H9 (cell line): ENCODE data around the gene LRP1B. TPM values are rescaled to one million over a fixed set of nuclear protein-coding genes. Genes with fewer than 3 reads are reported as not detected.

ENCODE experiments used
- DNase-seq: peaks from one replicate; pipeline ENCODE4 v3.0.0-alpha.2; 2017
- H2AFZ ChIP-seq: one replicate; pipeline ENCODE4 v1.6.1; 2013; ENCODE audit warnings: mild to moderate bottlenecking, low read length, control low read depth, moderate library complexity
- H2AK5ac ChIP-seq: 2 replicates; pipeline ENCODE4 v1.6.1; 2013; ENCODE audit warnings: low read length, control low read depth, mixed read lengths; ENCODE audit not compliant: insufficient read length
- H2BK120ac ChIP-seq: one replicate; pipeline ENCODE4 v1.6.1; 2013; ENCODE audit warnings: low read depth, mild to moderate bottlenecking, low read length, control low read depth, inconsistent platforms; ENCODE audit not compliant: poor library complexity, severe bottlenecking
- H2BK12ac ChIP-seq: 2 replicates; pipeline ENCODE4 v1.6.1; 2013; ENCODE audit warnings: low read length, control low read depth, mixed read lengths, low read depth; ENCODE audit not compliant: insufficient read length
- H2BK15ac ChIP-seq: 2 replicates; pipeline ENCODE4 v1.6.1; 2013; ENCODE audit warnings: low read depth, low read length, control low read depth
- H2BK20ac ChIP-seq: one replicate; pipeline ENCODE4 v1.6.1; 2013; ENCODE audit warnings: low read depth, mild to moderate bottlenecking, low read length, control low read depth, inconsistent platforms; ENCODE audit not compliant: poor library complexity, severe bottlenecking
- H2BK5ac ChIP-seq: 2 replicates; pipeline ENCODE4 v1.6.1; 2013; ENCODE audit warnings: low read length, control low read depth, mixed read lengths; ENCODE audit not compliant: insufficient read length
- H3K14ac ChIP-seq: 2 replicates; pipeline ENCODE4 v1.6.1; 2013; ENCODE audit warnings: low read length, control low read depth; ENCODE audit not compliant: insufficient read depth
- H3K18ac ChIP-seq: 2 replicates; pipeline ENCODE4 v1.6.1; 2013; ENCODE audit warnings: low read depth, mild to moderate bottlenecking, mixed read lengths, low read length, control low read depth; ENCODE audit not compliant: insufficient read length
- H3K23ac ChIP-seq: 2 replicates; pipeline ENCODE4 v1.6.1; 2013; ENCODE audit warnings: low read length, control low read depth, mixed read lengths, low read depth; ENCODE audit not compliant: insufficient read length
- H3K23me2 ChIP-seq: 2 replicates; pipeline ENCODE4 v1.6.1; 2013; ENCODE audit warnings: low read depth, mild to moderate bottlenecking, mixed read lengths, low read length, control low read depth; ENCODE audit not compliant: insufficient read length, poor library complexity, severe bottlenecking
- H3K27ac ChIP-seq: 2 replicates; pipeline ENCODE4 v1.5.1; 2013; ENCODE audit warnings: low read length, control low read depth, mixed read lengths, low read depth; ENCODE audit not compliant: insufficient read length
- H3K27me3 ChIP-seq: 2 replicates; pipeline ENCODE4 v1.6.1; 2013; ENCODE audit warnings: low read length, control low read depth, inconsistent platforms; ENCODE audit not compliant: insufficient read depth
- H3K4ac ChIP-seq: 2 replicates; pipeline ENCODE4 v1.6.1; 2013; ENCODE audit warnings: low read depth, mild to moderate bottlenecking, control low read depth, inconsistent platforms, low read length, moderate library complexity
- H3K4me1 ChIP-seq: 2 replicates; pipeline ENCODE4 v1.6.1; 2013; ENCODE audit warnings: low read length, control low read depth, inconsistent platforms; ENCODE audit not compliant: insufficient read depth
- H3K4me2 ChIP-seq: 2 replicates; pipeline ENCODE4 v1.6.1; 2013; ENCODE audit warnings: low read length, control low read depth, mixed read lengths; ENCODE audit not compliant: insufficient read length, insufficient read depth
- H3K56ac ChIP-seq: 2 replicates; pipeline ENCODE4 v1.6.1; 2013; ENCODE audit warnings: low read depth, mild to moderate bottlenecking, mixed read lengths, low read length, control low read depth; ENCODE audit not compliant: insufficient read length
- H3K79me1 ChIP-seq: 2 replicates; pipeline ENCODE4 v1.6.1; 2013; ENCODE audit warnings: low read depth, mild to moderate bottlenecking, moderate library complexity, low read length, control low read depth, inconsistent platforms; ENCODE audit not compliant: insufficient read depth, poor library complexity, severe bottlenecking
- H3K79me2 ChIP-seq: 2 replicates; pipeline ENCODE4 v1.6.1; 2013; ENCODE audit warnings: low read length, control low read depth, inconsistent platforms; ENCODE audit not compliant: insufficient read depth
- H3K9ac ChIP-seq: 2 replicates; pipeline ENCODE4 v1.6.1; 2013; ENCODE audit warnings: low read length, control low read depth, mixed read lengths; ENCODE audit not compliant: insufficient read length; ENCODE audit errors: extremely low read depth
- H3K9me3 ChIP-seq: one replicate; pipeline ENCODE4 v1.6.1; 2013; ENCODE audit warnings: low read depth, low read length, inconsistent platforms; ENCODE audit not compliant: control insufficient read depth
- H3T11ph ChIP-seq: one replicate; pipeline ENCODE4 v1.6.1; 2013; ENCODE audit warnings: mild to moderate bottlenecking, low read length, control low read depth, inconsistent platforms
- H4K20me1 ChIP-seq: one replicate; pipeline ENCODE4 v1.6.1; 2013; ENCODE audit not compliant: control insufficient read depth, insufficient read length, insufficient read depth
- H4K5ac ChIP-seq: 2 replicates; pipeline ENCODE4 v1.6.1; 2013; ENCODE audit warnings: low read depth, mild to moderate bottlenecking, mixed read lengths, low read length, control low read depth; ENCODE audit not compliant: insufficient read length
- H4K8ac ChIP-seq: replicated peaks from 2 replicates; pipeline ENCODE4 v1.6.1; 2013; ENCODE audit warnings: low read length, control low read depth, mixed read lengths, low read depth; ENCODE audit not compliant: insufficient read length
- H4K91ac ChIP-seq: 2 replicates; pipeline ENCODE4 v1.6.1; 2013; ENCODE audit warnings: low read depth, mild to moderate bottlenecking, moderate library complexity, mixed read lengths, low read length, control low read depth; ENCODE audit not compliant: insufficient read length
- H3K27ac Mint-ChIP-seq, 3 experiments: 2 replicates in 2 of 3; 3 replicates in 1 of 3; pipeline ENCODE4 v1.8.0; 2020 to 2021; ENCODE audit warnings: mixed read lengths in 3 of 3, mild to moderate bottlenecking in 1 of 3, moderate library complexity in 1 of 3
- H3K27me3 Mint-ChIP-seq: 2 replicates; pipeline ENCODE4 v1.8.0; 2021; ENCODE audit warnings: low read depth, mild to moderate bottlenecking, moderate library complexity, mixed read lengths
- H3K36me3 Mint-ChIP-seq, 3 experiments: 2 replicates in 2 of 3; 3 replicates in 1 of 3; pipeline ENCODE4 v1.8.0; 2020 to 2021; ENCODE audit warnings: low read depth in 3 of 3, mixed read lengths in 3 of 3; ENCODE audit not compliant: insufficient read depth in 1 of 3
- H3K4me1 Mint-ChIP-seq, 2 experiments: 2 replicates each; pipeline ENCODE4 v1.8.0; 2020; ENCODE audit warnings: mixed read lengths in 2 of 2
- H3K4me3 Mint-ChIP-seq, 2 experiments: 2 replicates in 1 of 2; 3 replicates in 1 of 2; pipeline ENCODE4 v1.8.0; 2020 to 2021; ENCODE audit warnings: mild to moderate bottlenecking in 2 of 2, mixed read lengths in 2 of 2, moderate library complexity in 1 of 2
- H3K9me3 Mint-ChIP-seq, 2 experiments: 2 replicates in 1 of 2; 3 replicates in 1 of 2; pipeline ENCODE4 v1.8.0; 2020; ENCODE audit warnings: mild to moderate bottlenecking in 2 of 2, mixed read lengths in 2 of 2, moderate library complexity in 1 of 2
- CTCF ChIP-seq: fragments of 200-600 bp; sonication (generic); conservative IDR thresholded peaks from 3 replicates; pipeline ENCODE4 v1.8.0; 2021; ENCODE audit warnings: antibody characterized with exemption, mild to moderate bottlenecking
- WGBS: extraction: QIAGEN DNeasy Blood & Tissue Kit; methylation state at CpG from one replicate; pipeline ENCODE4 v1.1.7; 2013; ENCODE audit warnings: missing lambda C conversion rate, low lambda C conversion rate, mixed read lengths; ENCODE audit not compliant: insufficient read length; ENCODE audit errors: extremely low coverage; 5-methylcytosine and 5-hydroxymethylcytosine counted together
- total RNA-seq: library from RNA; stranded (reverse); gene quantifications from 2 replicates; pipeline ENCODE4 v1.2.1, GENCODE V29; 2021

Gene LRP1B
- total RNA-seq, 1 experiment from 2014 or later, result not detected

DNA sequence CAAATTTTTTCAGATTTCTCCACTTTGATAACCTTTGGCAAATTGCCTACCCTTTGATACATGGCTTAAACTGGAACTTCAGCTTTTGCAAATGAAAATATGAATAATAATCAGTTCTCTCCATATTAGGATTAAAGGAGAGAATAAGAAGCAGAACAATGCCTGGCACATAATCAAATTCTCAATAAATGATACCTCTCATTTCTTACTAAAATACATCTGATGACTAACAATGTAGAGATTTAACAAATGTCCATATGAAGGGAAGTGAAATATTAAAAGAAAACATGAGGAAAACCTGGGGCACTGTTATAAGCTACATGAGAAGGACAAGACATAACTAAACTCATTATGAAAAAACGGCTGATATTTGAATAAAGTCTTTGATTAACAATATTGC is 1103.6 kb downstream of the LRP1B start:
- H2AK5ac ChIP-seq, result no peak overlapping the region
- no peak overlapping the region for H3K14ac ChIP-seq
- no peaks in the 10 kb centered on the region for H3K79me1 ChIP-seq
- no peak overlapping the region for H3K27ac ChIP-seq
- no peak overlapping the region for H4K5ac ChIP-seq
- TF ChIP-seq CTCF, result no peak
- no peak overlapping the region for H3K27ac Mint-ChIP-seq
- no peak overlapping the region for H3T11ph ChIP-seq
- H3K9ac ChIP-seq, result no peak overlapping the region
- H2BK12ac ChIP-seq, result no peak overlapping the region
- no peak overlapping the region for H3K56ac ChIP-seq
- no peak overlapping the region for H3K4me3 Mint-ChIP-seq
- H2BK15ac ChIP-seq, result no peak overlapping the region
- no peaks in the 10 kb centered on the region for H3K79me2 ChIP-seq
- no peaks in the 10 kb centered on the region for H3K4me1 ChIP-seq
- peaks cover 0 to 5% (median 0%) of the 10 kb centered on the region in 3 experiments; a peak in 1 of 7 replicates for H3K36me3 Mint-ChIP-seq
- no peak overlapping the region for H2BK20ac ChIP-seq
- H2BK5ac ChIP-seq, result no peak overlapping the region
- H3K9me3 ChIP-seq, result no peaks in the 10 kb centered on the region
- H3K27me3 Mint-ChIP-seq, result no peaks in the 10 kb centered on the region
- H2BK120ac ChIP-seq, result no peak overlapping the region
- H4K8ac ChIP-seq, result no peak overlapping the region
- no peak overlapping the region for H3K4me2 ChIP-seq
- no peaks in the 10 kb centered on the region for H3K27me3 ChIP-seq
- H3K9me3 Mint-ChIP-seq, result peaks cover 3% of the 10 kb centered on the region in 2 experiments; a peak in 2 of 5 replicates
- peaks cover 9% of the 10 kb centered on the region in 2 experiments for H3K4me1 Mint-ChIP-seq
- H2AFZ ChIP-seq, result no peak overlapping the region
- H3K18ac ChIP-seq, result no peak overlapping the region
- H3K4ac ChIP-seq, result no peak overlapping the region
- H4K91ac ChIP-seq, result no peak overlapping the region
- DNase-seq, result no peak
- H4K20me1 ChIP-seq, result no peaks in the 10 kb centered on the region
- H3K23ac ChIP-seq, result no peak overlapping the region
- H3K23me2 ChIP-seq, result no peaks in the 10 kb centered on the region
- WGBS, result no CpG with 5 or more reads among the region's 1 CpG
